ENCODE measurements around the gene SPOCK2.
A peak's percentile ranks its signal among the peaks of the same experiment; 100 is the strongest.

SPOCK2 gene

DNA sequence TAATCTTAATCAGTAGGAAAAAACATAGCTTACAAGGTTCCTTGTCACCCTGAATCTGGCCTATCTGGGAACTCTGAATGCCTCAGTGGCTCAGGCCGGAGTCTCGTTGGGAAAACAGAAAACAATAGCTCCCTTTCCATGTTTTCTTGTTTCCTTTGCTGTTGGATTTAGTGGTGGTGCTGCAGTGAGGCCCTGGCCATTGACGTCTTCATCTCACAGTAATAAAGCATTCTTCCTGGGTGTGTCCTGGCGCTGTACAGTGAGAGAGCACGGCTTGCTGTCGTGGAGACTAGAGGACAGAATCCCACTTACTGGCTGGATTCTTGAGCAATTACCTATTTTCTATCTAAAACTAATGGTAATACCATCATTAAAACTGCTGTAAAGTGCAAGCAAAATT lies 1.3 kb upstream of the SPOCK2 start:
- DNase-seq (ENCODE audit: low read depth, low spot score): no peak

DNA sequence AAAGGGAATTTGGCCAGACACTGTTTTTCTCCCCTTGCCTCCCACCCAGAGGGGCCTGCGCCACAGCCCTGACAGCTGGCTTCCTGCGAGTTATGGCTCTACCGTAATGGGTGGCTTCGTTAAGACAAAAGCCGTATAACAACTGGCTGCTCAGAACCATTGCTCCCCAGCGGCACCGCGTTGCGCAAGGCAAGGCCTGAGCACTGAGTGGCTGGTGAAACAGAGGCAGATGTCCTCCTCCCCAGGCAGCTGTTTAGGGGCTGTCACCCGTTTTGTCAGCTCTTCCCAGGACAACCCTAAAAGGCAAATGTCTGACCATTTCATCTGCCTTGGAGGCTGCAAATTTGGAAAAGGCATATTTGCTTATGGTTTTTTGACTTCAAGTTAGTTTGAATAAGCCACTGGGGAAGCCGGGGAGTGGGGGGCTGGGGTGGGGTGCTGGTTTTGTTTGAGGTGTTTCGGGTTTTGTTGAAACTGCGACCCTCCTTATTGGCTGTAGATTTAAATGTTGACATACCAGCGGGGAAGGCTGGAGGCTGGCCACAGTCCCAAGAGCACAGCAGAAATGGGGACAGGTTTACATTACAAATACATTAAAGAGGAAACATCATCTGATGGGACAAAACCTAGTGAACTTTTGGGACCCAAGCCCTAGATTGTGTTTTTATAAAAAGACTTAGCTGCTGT lies 681 bp upstream of the SPOCK2 start:
- DNase-seq (ENCODE audit: low read depth, low spot score): no peak

GRCh38 chr10:72087392-72087968 lies 871 bp downstream of the SPOCK2 start:
- DNase-seq (ENCODE audit: low read depth, low spot score): peak; percentile 22

GRCh38 chr10:72086466-72087391 lies 1.6 kb downstream of the SPOCK2 start:
- DNase-seq (ENCODE audit: low read depth, low spot score): no peak

DNA sequence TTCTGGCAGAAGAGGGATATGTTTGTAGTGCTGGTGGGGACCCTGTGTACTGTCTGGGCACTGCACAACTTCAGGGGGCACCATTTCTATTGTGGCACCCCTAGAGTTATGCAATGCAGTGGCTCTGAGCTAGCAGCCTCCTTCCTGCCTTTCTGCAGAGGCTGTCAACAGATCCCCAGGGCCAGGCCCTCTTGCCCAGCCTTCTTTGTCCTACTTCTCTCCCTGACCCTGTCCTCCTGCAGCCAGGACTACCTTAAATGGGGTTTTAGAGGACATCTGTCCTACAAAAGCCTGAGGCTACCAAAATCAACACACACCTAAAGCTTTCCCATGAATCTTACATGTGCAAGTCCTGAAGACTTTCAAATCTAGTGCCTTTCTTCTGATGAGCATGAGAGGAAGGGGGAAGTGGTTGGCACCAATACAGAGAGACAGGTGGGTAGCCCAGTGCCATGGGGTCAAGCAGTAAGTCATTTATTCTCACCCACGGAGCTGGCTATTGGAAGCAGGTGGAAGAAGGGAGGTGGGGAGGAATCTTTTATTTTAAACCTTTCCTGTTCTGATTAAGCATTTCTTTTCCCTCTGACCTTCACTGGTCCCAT lies 2.4 kb downstream of the SPOCK2 start:
- no peak for DNase-seq (ENCODE audit: low read depth, low spot score)

GRCh38 chr10:72085166-72085565 lies 3.2 kb downstream of the SPOCK2 start:
- DNase-seq (ENCODE audit: low read depth, low spot score): no peak

DNA sequence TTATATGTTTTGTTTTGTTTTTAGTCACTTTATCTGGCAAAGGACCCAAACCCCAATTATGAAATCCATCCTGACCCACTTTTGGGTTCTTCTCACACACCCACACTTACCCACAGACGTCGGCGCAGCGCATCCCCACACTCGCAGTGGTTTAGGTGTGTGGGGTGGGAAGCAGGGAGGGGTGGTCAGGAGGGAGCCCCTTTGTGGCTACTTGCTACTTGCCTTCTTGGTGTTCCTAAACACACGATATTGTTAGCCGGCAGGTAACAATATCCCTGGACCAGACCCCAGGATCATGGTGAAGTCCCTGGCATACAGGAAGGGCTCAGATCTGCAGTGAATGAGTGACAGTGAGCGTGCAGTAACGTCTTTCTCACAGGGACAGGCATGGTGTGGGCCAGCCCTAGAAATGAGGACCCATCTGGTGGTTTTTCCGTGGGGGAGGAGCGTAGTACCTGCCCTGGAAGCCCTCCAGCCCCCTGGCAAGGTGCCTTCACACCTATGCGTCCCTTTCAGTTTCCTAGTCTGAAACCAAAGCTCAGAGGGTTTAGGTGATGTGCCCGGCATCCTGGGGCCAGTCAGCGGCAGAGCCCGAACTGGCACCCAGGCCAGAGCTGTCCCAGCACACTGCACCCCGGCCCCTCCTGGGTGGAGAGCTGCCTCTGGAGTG lies 4.4 kb downstream of the SPOCK2 start:
- DNase-seq (ENCODE audit: low read depth, low spot score): no peak

GRCh38 chr10:72082856-72083789 lies 5.2 kb downstream of the SPOCK2 start:
- DNase-seq (ENCODE audit: low read depth, low spot score): no peak

- no peak for DNase-seq (ENCODE audit: low read depth, low spot score)
These were observed 6.4 kb downstream of the SPOCK2 start for GRCh38 chr10:72081772-72082590.

- DNase-seq (ENCODE audit: low read depth, low spot score): no peak
These were observed 7.1 kb downstream of the SPOCK2 start for GRCh38 chr10:72081210-72081609.

GRCh38 chr10:72080042-72080975 lies 8.0 kb downstream of the SPOCK2 start:
- no peak for DNase-seq (ENCODE audit: low read depth, low spot score)

GRCh38 chr10:72079356-72079755 lies 9.0 kb downstream of the SPOCK2 start:
- no peak for DNase-seq (ENCODE audit: low read depth, low spot score)

DNA sequence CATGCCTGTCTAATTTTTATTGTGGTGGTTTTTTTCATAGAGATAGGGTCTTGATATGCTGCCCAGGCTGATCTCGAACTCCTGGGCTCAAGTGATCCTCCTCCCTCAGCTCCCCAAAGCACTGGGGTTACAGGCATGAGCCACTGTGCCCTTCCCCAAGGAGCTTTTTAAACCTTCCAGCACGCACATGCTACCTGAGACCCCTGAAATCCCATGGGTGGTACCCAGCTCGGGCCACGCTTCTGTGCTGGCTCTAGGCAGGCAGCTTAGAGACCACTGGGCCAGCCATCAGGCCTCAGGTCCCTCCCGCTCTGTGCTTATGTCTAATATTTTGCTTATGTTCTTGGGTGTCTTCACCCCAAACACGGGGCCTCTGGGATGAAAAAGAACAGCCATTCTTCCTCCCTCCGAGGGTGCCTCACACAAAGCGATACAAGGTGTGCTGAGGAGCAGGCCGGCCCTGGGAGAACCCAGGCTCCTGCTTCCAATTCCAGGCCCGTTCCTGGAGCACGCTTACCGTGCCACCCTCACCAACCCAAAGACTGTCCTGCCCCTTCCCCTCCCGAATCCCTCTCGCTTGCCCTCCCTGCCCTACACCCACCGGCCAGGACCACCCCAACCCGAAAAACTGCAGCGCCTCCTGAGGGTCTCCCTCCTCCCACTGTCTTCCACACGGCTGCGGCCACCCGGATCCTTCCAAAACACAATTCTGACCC lies 10.9 kb downstream of the SPOCK2 start:
- no peak for DNase-seq (ENCODE audit: low read depth, low spot score)

DNA sequence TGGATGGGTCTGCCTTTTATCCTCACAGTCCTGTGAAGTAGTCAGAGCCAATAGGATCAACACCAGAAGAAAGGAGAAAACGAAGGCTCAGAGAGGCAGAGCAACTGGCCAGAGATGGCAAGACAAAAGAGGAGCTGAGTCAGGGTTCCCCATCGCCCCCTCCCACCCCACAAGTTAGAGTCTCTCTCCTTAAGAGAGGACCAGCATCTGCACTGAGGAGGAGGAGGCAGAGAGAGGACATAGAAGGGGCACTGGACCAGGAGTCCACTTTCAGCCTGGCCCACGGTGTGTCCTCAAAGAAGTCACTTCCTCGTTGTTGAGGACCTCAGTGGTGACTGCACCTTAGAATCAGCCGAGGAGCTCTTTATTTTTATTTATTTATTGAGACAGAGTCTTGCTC lies 11.6 kb downstream of the SPOCK2 start:
- DNase-seq (ENCODE audit: low read depth, low spot score): no peak

GRCh38 chr10:72075376-72076115 lies 12.8 kb downstream of the SPOCK2 start:
- no peak for DNase-seq (ENCODE audit: low read depth, low spot score)

DNA sequence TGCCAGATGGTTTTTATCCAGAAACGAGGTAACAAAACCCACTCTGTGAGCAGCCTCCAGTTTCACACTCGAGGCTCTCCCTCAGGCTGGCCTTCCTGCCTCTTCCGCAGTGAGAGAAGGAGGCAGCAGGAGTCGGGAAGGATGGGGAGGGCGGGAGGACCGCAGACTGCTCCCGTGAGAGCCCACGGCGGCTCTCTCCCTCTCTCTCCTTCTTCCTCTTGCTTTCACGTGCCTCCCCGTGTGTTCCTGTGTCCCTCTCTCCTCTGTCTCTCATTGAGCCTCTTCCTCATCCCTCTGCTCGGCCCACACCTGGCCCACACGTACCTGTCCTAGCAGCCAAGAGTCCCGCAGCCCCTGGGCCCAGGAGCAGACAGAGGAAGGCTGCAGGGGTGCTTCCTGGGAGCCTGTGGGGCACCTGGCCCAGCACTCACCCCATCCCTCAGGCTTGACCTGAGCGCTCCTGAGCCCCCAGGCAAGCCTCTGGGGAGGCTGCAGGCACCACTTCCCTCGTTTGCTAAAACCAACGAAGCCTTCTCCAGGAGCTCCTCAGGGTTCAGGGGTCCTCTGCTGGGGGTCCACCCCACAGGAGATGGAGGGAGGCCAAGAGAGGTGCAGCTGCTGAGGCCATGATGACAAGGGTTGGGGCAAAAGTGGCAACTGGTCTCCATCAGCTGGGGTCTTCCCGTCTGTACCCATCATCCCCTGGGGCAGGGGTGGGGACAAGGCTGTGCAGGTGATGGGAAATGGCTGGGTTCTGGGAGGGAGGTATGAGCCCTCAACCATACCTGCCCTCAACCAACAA lies 13.6 kb downstream of the SPOCK2 start:
- no peak for DNase-seq (ENCODE audit: low read depth, low spot score)
